NCI-H187 treated with DMSO at 0.1 percent for 48 hours (cell line): ENCODE measurements around the gene TPP2.

ENCODE experiments used
- DNase-seq: peaks from one replicate; lab custom pipeline; 2025; lab: John Stamatoyannopoulos, UW

TPP2 gene

GRCh38 chr13:102597029-102597961 is 509 bp downstream of the TPP2 start:
- DNase-seq: no peak

- DNase-seq: no peak
Observed at GRCh38 chr13:102598061-102598460, 1.3 kb downstream of the TPP2 start.

GRCh38 chr13:102599426-102600012 is 2.7 kb downstream of the TPP2 start:
- no peak for DNase-seq

- DNase-seq: no peak
Observed at GRCh38 chr13:102606537-102607309, 9.9 kb downstream of the TPP2 start.

- no peak for DNase-seq
Observed at GRCh38 chr13:102608974-102609373, 12.2 kb downstream of the TPP2 start.

- no peak for DNase-seq
Observed at GRCh38 chr13:102609696-102610095, 12.9 kb downstream of the TPP2 start.

GRCh38 chr13:102610296-102610895 is 13.6 kb downstream of the TPP2 start:
- no peak for DNase-seq

GRCh38 chr13:102617697-102618350 is 21.0 kb downstream of the TPP2 start:
- DNase-seq: no peak

- no peak for DNase-seq
Observed at GRCh38 chr13:102620516-102620915, 23.7 kb downstream of the TPP2 start.

- no peak for DNase-seq
Observed at GRCh38 chr13:102626928-102627327, 30.1 kb downstream of the TPP2 start.

- no peak for DNase-seq
Observed at GRCh38 chr13:102628559-102628958, 31.8 kb downstream of the TPP2 start.

GRCh38 chr13:102631198-102631597 is 34.4 kb downstream of the TPP2 start:
- no peak for DNase-seq

GRCh38 chr13:102638741-102639140 is 42.0 kb downstream of the TPP2 start:
- DNase-seq: no peak

- no peak for DNase-seq
Observed at GRCh38 chr13:102642029-102642428, 45.2 kb downstream of the TPP2 start.

- peak; percentile 53 for DNase-seq
Observed at GRCh38 chr13:102642475-102642874, 45.7 kb downstream of the TPP2 start.

GRCh38 chr13:102643656-102644055 is 46.9 kb downstream of the TPP2 start:
- no peak for DNase-seq

- DNase-seq: no peak
Observed at GRCh38 chr13:102645701-102646100, 48.9 kb downstream of the TPP2 start.

GRCh38 chr13:102648046-102648445 is 51.3 kb downstream of the TPP2 start:
- no peak for DNase-seq

- no peak for DNase-seq
Observed at GRCh38 chr13:102650444-102650843, 53.7 kb downstream of the TPP2 start.

GRCh38 chr13:102651392-102651791 is 54.6 kb downstream of the TPP2 start:
- DNase-seq: no peak

GRCh38 chr13:102651892-102652291 is 55.1 kb downstream of the TPP2 start:
- DNase-seq: no peak

GRCh38 chr13:102654756-102655155 is 58.0 kb downstream of the TPP2 start:
- no peak for DNase-seq
